Measurements from ENCODE around the gene STK11IP.

STK11IP gene

DNA sequence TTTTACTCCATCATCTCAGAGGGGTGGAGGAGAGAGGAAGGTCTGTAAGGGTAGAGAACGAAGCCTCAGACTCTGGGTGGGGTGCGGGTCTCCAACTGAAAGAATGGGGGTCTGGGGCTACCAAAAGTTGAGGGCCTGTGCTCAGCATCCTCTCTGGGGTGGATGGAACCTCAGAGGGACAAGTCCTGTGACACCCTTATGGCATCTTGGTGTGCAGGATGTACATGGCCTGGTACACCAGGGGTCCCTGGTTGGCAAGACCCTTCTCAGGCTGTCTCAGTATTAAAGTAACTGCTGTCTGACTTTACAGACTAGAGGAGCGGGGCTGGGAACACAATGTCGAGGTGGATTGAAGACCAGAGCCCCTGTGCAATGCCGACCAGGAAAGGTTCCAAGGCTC, 27.5 kb downstream of the STK11IP start:
- Histone ChIP-seq H4K20me1 (ENCODE audit: low read depth, low read length) (no peaks in the 10 kb centered on the region), H3F3A (ENCODE audit: insufficient read depth) (no peaks in the 10 kb centered on the region), H3K36me3 (ENCODE audit: low read length) (no peaks in the 10 kb centered on the region), H3K9me2 (replicated peaks; ENCODE audit: insufficient read depth, low read length) (no peaks in the 10 kb centered on the region), H3K27me3 (ENCODE audit: low read length) (no peaks in the 10 kb centered on the region), H3K79me2 (ENCODE audit: insufficient read depth, low read length) (no peaks in the 10 kb centered on the region), H3K9ac (ENCODE audit: low read length) (no peak overlapping the region), H3K4me2 (ENCODE audit: low read depth, low read length, poor library complexity, severe bottlenecking) (no peak overlapping the region), H3K27ac (ENCODE audit: low read depth, low read length) (no peak overlapping the region), H3K4me3 (ENCODE audit: insufficient read depth, low read length, poor library complexity, severe bottlenecking) (no peak overlapping the region), H3K9me3 (ENCODE audit: insufficient read depth, low read length) (no peaks in the 10 kb centered on the region), H2AFZ (ENCODE audit: low read depth, low read length, severe bottlenecking) (no peak overlapping the region)
- TF ChIP-seq, protein P1, sequence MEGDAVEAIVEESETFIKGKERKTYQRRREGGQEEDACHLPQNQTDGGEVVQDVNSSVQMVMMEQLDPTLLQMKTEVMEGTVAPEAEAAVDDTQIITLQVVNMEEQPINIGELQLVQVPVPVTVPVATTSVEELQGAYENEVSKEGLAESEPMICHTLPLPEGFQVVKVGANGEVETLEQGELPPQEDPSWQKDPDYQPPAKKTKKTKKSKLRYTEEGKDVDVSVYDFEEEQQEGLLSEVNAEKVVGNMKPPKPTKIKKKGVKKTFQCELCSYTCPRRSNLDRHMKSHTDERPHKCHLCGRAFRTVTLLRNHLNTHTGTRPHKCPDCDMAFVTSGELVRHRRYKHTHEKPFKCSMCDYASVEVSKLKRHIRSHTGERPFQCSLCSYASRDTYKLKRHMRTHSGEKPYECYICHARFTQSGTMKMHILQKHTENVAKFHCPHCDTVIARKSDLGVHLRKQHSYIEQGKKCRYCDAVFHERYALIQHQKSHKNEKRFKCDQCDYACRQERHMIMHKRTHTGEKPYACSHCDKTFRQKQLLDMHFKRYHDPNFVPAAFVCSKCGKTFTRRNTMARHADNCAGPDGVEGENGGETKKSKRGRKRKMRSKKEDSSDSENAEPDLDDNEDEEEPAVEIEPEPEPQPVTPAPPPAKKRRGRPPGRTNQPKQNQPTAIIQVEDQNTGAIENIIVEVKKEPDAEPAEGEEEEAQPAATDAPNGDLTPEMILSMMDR (IDR thresholded peaks at IDR 0.05; ENCODE audit: insufficient read depth, low read length, poor library complexity, severe bottlenecking) = no peak

DNA sequence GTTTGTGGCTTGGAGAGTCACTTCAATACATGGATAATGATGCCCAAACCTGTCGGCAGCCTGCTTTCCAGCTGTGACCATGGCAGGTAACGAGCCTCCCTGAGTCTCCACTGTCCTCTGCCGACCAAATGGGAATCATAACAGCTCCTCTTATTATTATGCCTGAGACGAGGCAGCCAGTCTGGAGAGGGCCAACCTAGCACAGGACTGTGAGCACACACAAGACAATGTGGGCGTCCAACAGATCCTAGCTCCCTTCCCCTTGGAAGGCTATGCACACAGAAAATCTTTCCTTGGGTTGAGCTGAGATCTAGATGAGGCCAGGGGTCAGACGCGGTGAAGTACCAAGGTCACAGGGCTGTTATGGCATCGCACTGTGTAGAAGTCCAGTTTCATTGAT, 28.9 kb downstream of the STK11IP start:
- Histone ChIP-seq H3K9me3 (ENCODE audit: insufficient read depth, low read length) (no peaks in the 10 kb centered on the region), H3K4me2 (ENCODE audit: low read depth, low read length, poor library complexity, severe bottlenecking) (no peak overlapping the region), H3F3A (ENCODE audit: insufficient read depth) (no peaks in the 10 kb centered on the region), H3K9ac (ENCODE audit: low read length) (no peak overlapping the region), H3K79me2 (ENCODE audit: insufficient read depth, low read length) (no peaks in the 10 kb centered on the region), H2AFZ (ENCODE audit: low read depth, low read length, severe bottlenecking) (no peak overlapping the region), H4K20me1 (ENCODE audit: low read depth, low read length) (no peaks in the 10 kb centered on the region), H3K9me2 (replicated peaks; ENCODE audit: insufficient read depth, low read length) (no peaks in the 10 kb centered on the region), H3K4me3 (ENCODE audit: insufficient read depth, low read length, poor library complexity, severe bottlenecking) (no peak overlapping the region), H3K36me3 (ENCODE audit: low read length) (no peaks in the 10 kb centered on the region), H3K27ac (ENCODE audit: low read depth, low read length) (no peak overlapping the region), H3K27me3 (ENCODE audit: low read length) (no peaks in the 10 kb centered on the region)
- TF ChIP-seq EZH2phosphoT487 (conservative IDR thresholded peaks at IDR 0.05; ENCODE audit: low read length) = no peak
- TF ChIP-seq, protein P1 (IDR thresholded peaks at IDR 0.05; ENCODE audit: insufficient read depth, low read length, poor library complexity, severe bottlenecking) = no peak

DNA sequence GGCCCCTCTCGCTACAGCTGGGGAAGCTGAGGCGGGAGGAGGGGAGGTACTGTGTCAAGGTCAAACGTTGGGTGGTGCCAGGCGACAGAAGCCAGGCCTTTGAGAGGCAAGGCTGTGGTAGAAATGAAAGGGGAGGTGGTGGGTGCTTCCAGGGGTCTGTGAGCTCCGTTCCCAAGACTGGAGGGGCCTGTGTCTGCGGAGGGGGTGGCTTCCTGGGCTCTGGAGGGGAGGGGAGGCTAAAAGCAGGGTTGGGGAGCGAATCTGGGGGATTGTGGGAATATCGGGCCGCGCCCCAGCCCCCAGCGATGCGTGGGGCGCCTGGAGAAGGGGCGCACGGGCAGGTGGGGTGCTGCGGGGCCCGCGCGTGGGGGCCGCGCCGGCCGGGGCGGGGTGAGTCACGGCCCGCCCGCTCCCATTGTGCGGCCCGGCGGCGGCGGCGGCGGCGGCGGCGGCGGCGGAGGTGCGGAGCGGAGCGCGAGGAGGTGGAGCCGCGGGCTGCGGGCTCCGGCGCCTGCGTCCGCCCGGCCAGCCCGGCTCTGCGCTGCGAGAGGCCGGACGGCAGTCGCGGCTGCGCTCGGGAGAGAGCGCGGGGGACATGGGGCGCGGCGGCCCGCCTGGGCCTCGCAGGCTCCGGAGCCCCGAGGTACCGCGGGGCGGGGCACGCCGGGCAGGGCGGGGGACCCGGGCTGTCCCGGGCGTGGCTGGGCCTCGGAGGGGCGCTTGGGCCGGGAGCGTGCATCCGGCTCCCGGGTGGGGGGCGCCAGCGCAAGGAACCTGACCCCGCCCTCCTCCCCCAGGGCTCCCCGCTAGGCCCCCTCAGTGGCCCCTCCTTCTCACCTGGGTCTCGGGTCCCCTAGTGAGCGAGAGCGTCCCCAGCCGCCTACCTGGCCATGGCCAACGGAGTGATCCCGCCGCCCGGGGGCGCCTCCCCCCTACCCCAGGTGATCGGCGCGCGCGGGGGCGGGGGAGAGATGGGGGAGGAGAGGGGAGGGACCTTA, 29.7 kb downstream of the STK11IP start, which contains the start of gene SLC4A3:
Gene SLC4A3, plus strand, starts transcription at position 528 of the 998 bp plus-strand sequence. Its CDS starts 363 bp downstream, at position 891.
- no peaks in the 10 kb centered on the region for H3K9me2 ChIP-seq (replicated peaks; ENCODE audit: insufficient read depth, low read length)
- no peaks in the 10 kb centered on the region for H3F3A ChIP-seq (ENCODE audit: insufficient read depth)
- no peaks in the 10 kb centered on the region for H3K79me2 ChIP-seq (ENCODE audit: insufficient read depth, low read length)
- H3K27me3 ChIP-seq (ENCODE audit: low read length) = no peaks in the 10 kb centered on the region
- no peak within 1 kb of the TSS for H3K27ac ChIP-seq (ENCODE audit: low read depth, low read length)
- H4K20me1 ChIP-seq (ENCODE audit: low read depth, low read length) = no peaks in the 10 kb centered on the region
- no peak within 1 kb of the TSS for H3K9ac ChIP-seq (ENCODE audit: low read length)
- no peak within 1 kb of the TSS for H3K4me3 ChIP-seq (ENCODE audit: insufficient read depth, low read length, poor library complexity, severe bottlenecking)
- no peak within 1 kb of the TSS for H2AFZ ChIP-seq (ENCODE audit: low read depth, low read length, severe bottlenecking)
- H3K36me3 ChIP-seq (ENCODE audit: low read length) = no peaks in the 10 kb centered on the region
- H3K9me3 ChIP-seq (ENCODE audit: insufficient read depth, low read length) = no peaks in the 10 kb centered on the region
- no peak within 1 kb of the TSS for H3K4me2 ChIP-seq (ENCODE audit: low read depth, low read length, poor library complexity, severe bottlenecking)
- TF ChIP-seq, protein P1 (IDR thresholded peaks at IDR 0.05; ENCODE audit: insufficient read depth, low read length, poor library complexity, severe bottlenecking) = no peak
- no peak for TF ChIP-seq EZH2phosphoT487 (conservative IDR thresholded peaks at IDR 0.05; ENCODE audit: low read length)
